Measurements from ENCODE around the gene ITGA1.
A peak's percentile ranks its signal among the peaks of the same experiment; 100 is the strongest.
"Not testable (repeated sequence)": the region's sequence is repeated elsewhere in the genome, so short reads cannot be mapped to it uniquely, and the experiment has no call there.

ITGA1 gene

GRCh38 chr5:52787600-52788504 lies at the start of gene ITGA1, which contains the start of gene PELO:
Gene ITGA1 (plus strand): TSS chr5:52787916. CDS start chr5:52788354, 438 bp downstream.
Gene PELO (plus strand): TSS chr5:52787916. CDS start chr5:52800395, 12,479 bp downstream.
- DNase-seq: peak; percentile 34

- DNase-seq: no peak
These were observed 49.6 kb upstream of the ITGA1 start for GRCh38 chr5:52738095-52738506.

- DNase-seq: no peak
These were observed 47.7 kb upstream of the ITGA1 start for GRCh38 chr5:52740007-52740406.

- DNase-seq: no peak
These were observed 44.7 kb upstream of the ITGA1 start for GRCh38 chr5:52743012-52743411.

GRCh38 chr5:52743529-52743928 lies 44.2 kb upstream of the ITGA1 start:
- no peak for DNase-seq

- DNase-seq: peak; percentile 46
These were observed 43.7 kb upstream of the ITGA1 start for GRCh38 chr5:52743970-52744369.

- DNase-seq: not testable (repeated sequence)
These were observed 42.8 kb upstream of the ITGA1 start for GRCh38 chr5:52744867-52745458.

GRCh38 chr5:52746539-52746938 lies 41.2 kb upstream of the ITGA1 start:
- DNase-seq: no peak

GRCh38 chr5:52748590-52748989 lies 39.1 kb upstream of the ITGA1 start:
- no peak for DNase-seq

- no peak for DNase-seq
These were observed 38.0 kb upstream of the ITGA1 start for GRCh38 chr5:52749666-52750065.

GRCh38 chr5:52751137-52751536 lies 36.6 kb upstream of the ITGA1 start:
- no peak for DNase-seq

GRCh38 chr5:52754051-52754450 lies 33.7 kb upstream of the ITGA1 start:
- DNase-seq: no peak

GRCh38 chr5:52757527-52757926 lies 30.2 kb upstream of the ITGA1 start:
- no peak for DNase-seq

GRCh38 chr5:52758014-52758413 lies 29.7 kb upstream of the ITGA1 start:
- no peak for DNase-seq

- no peak for DNase-seq
These were observed 28.4 kb upstream of the ITGA1 start for GRCh38 chr5:52759331-52759730.

- no peak for DNase-seq
These were observed 26.9 kb upstream of the ITGA1 start for GRCh38 chr5:52760695-52761366.

- DNase-seq: no peak
These were observed 20.4 kb upstream of the ITGA1 start for GRCh38 chr5:52767217-52767743.

- no peak for DNase-seq
These were observed 19.8 kb upstream of the ITGA1 start for GRCh38 chr5:52767766-52768480.

GRCh38 chr5:52769061-52769460 lies 18.7 kb upstream of the ITGA1 start:
- DNase-seq: no peak

GRCh38 chr5:52770287-52770939 lies 17.3 kb upstream of the ITGA1 start:
- no peak for DNase-seq

GRCh38 chr5:52771343-52772039 lies 16.2 kb upstream of the ITGA1 start:
- no peak for DNase-seq

Measured in activated gamma-delta T cell treated with Interleukin-2 at 50 U/mL for 16 hours (primary cell).